A204.1 (cell line): ENCODE results near the gene NBEAL1.
"Not testable (repeated sequence)": the region's sequence is repeated elsewhere in the genome, so short reads cannot be mapped to it uniquely, and the experiment has no call there.

Experiments
- FAIRE-seq: peaks from 2 replicates; lab custom pipeline; 2012; peaks lifted over from hg19 to GRCh38; lab: Jason Lieb, UNC

NBEAL1 gene

DNA sequence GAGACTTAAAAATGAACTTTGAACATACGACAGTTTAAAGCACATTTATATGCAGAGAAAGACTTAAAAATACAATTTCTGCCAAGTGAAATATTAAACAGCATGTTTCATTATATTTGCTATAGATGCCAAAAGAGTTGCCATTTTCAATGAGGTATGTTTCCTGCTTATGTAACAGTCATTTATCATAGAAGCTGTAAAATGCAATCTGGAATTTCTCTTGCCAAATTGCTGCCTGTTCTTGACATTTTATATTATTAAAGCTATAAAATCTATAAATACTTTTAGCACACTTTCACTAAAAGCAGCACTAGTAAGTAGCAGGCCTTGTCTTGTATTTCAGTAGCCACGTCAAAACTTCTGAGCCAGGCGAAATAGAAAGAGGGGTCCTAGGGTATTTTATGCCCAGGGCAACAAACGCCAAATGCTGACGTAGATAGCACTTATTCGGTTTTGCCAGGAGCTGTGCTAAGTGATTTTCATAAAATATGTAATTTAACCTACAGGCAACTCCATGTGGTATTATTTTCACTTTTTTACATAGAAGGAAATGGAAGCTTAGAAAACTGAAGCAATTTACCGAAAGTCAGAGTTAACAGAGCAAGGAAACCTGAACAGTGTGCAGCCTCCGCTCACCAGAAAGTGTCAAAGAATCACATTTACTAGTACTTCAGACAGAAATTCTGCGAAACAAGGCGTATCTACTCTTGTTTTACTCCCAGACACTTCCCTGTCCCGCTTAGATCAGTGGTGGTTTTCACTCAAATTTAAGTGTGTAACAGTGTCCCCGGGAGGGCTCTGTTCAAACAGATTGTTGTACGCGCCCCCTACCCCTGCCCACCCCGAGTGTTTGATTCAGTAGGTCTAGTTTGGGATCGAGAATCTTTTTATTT is 222.9 kb downstream of the NBEAL1 start:
- no peak for FAIRE-seq

DNA sequence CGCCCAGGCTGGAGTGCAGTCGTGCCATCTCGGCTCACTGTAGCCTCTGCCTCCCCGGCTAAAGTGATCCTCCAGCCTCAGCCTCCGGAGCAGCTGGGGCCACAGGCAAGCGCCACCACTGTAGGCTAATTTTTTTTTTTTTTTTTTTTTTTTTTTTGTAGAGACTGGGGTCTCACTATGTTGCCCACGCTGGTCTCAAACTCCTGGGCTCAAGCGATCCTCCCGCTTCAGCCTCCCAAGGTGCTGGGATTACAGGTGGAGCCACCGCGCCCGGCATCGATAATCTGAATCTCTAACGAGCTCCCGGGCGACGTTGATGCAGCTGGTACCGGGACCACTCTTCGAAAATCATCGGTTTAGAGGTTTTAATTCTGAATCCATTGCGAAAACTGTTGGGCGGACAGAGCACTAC is 223.6 kb downstream of the NBEAL1 start:
- FAIRE-seq: no peak

DNA sequence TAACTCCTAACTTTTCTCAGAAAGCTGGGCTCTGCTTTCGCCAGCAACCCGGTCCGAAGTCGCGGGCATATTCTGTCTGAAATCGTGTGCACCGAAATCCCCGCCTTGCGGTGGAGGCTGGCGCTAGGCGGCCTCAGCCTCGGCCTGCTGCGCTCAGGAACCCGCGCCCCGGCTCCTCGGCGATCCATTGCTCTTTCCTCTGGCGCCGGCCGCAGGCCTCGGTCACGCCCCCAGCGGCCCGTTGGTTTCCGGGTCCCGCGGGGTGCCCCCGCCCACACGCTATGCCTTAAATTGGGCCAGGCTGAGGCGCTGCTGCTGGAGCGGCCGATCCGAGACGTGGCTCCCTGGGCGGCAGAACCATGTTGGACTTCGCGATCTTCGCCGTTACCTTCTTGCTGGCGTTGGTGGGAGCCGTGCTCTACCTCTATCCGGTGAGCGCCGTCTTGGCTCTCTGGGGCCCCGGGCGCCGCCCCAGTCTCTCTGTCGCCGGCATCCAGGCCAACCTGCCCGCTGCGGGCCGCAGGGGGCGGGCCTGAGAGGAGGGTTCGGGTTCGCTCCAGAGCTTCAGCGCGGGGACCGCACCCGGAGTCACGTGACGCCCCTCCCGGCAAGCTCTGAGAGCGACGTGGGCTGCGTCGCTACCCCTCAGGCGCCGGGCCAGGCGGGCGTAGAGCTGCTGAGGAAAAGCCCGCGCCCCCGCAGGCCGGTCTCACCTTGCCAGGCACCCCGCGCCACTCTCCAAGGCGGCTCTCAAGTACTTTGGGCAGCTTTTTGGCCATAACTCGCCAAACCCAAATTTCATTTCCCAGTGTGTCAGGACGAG is 224.2 kb downstream of the NBEAL1 start, which contains the start of gene CYP20A1:
Gene CYP20A1, plus strand, starts transcription at position 315 of the 823 bp plus-strand sequence. Its CDS starts 45 bp downstream, at position 360.
- FAIRE-seq: no peak

DNA sequence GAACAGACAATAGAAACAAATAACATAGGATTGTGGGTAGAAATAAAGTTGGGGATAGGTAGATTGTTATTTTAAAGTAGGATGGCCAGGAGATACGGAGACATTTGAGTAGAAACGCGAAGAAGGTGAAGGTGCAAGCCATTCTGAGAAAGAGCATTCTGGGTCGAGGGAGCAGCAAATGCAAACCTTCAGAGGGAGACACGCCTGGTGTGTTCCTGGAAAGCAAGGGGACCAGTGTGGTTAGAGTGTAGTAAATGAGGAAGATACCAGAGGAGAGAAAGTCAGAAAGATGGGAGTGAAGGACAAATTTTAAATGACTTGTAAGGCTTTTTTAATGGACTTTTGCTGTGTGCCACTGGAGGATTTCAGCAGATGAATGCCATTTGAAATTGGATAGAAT is 225.8 kb downstream of the NBEAL1 start:
- FAIRE-seq: no peak

DNA sequence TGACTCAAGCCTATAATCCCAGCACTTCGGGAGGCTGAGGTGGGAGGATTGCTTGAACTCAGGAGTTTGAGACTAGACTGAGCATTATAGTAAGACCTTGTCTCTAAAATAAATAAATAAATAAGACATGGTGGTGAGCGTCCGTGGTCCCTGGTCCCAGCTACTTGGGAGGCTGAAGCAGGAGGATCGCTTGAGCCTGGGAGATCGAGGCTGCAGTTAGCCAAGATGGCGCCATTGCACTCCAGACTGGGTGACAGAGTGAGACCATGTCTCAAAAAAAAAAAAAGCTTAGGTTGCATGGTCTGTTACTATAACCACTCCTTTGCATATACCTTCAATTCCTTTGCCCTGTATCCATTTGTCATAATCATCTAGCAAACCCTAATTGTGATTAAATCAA is 227.8 kb downstream of the NBEAL1 start:
- no peak for FAIRE-seq

DNA sequence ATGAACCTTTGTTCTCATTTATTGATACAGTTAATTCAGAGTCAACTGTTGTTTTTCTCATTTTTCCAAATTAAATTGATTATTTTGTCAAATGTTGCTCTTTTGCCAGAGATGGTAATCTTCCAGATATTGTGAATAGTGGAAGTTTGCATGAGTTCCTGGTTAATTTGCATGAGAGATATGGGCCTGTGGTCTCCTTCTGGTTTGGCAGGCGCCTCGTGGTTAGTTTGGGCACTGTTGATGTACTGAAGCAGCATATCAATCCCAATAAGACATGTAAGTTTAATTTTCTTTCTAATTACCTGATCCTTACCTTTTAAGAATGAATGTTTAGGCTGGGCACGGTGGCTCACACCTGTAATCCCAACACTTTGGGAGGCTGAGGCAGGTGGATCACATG is 232.0 kb downstream of the NBEAL1 start:
- FAIRE-seq: no peak

DNA sequence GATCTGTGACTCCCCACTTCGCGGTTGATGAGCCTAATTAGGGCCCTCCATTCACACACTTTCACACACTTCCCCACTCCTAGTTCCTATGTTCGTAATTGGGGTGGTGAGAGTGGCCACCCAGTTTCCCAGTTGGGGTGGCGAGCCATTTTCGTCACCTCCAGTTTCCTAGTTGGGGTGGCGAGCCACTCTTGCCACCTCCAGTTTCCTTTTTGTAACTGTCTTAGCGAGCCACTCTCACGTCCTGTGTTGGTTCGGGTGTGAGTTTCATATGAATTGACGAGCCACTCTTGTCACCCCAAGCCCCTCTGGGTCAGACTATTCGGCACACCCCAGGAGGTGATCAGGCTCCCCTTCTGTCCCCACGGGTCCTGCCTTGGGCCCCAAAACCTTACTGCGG is 238.1 kb downstream of the NBEAL1 start:
- no peak for FAIRE-seq

DNA sequence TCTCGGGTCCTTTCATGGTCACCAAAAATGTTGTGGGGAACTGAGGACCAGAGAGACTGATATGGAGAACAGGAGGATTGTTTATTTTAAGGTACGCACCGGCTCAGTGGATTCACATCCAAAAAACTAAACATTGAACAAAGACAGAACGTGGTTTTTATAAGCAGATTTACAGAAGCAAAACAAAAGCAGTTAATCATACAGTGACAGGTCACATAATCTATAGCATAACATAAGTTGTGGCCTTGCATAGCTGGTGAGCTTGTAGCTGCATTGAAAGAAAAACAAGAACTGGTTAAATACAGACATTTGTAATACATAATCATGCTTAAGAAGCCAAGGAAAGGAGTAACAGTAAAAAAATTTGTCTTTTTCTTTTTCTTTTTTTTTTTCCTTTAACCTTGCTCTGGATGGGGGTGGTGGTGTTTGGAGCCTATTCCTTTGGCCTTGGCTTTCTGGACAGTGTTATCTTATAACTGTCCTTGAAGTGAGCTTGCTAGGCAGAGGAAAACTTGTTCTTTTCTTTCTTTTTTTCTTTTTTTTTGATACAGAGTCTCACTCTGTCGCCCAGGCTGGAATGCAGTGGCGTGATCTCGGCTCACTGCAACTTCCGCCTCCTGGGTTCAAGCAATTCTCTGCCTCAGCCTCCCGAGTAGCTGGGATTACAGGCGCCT is 238.9 kb downstream of the NBEAL1 start:
- FAIRE-seq: not testable (repeated sequence)

DNA sequence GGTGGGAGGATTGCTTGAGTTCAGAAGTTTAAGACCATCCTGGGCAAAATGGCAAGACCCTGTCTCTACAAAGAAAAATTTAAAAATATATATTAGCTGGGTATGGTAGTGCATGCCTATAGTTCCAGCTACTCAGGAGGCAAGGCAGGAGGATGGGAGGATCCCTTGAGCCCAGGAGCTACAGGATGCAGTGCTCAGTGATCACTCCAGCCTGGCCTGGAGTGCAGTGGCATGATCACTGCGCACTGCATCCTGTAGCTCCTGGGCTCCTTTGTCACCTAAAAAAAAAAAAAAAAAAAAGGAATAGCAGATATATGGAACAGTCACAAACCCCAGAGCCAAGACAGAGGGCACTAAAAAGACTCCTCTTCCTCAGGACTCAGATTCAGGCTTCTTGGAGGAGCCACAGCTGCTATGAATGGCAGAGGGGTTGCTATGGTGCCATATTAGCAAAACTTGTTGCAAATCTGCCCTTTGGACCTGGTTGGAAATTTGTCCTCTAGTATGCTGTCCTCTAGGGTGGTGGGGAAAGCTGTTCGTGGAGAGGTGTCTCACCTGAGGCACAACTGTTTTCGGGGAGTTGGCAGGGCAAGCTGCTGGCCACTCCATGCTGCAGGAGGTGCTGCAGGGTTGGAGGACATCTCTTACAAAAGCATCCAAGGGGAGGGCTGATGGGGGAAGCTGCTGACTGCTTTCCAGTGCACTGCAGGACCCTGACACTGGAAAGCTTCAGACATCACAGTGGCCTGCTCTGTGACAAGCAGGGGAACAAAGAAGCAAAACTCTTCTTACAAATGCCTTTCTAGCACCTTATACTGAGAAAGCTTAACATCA is 246.9 kb downstream of the NBEAL1 start:
- FAIRE-seq: no peak
